Peyer's patch (tissue), 4 donors: Measurements from ENCODE around the gene CUL3.
"Not testable (repeated sequence)": the region's sequence is repeated elsewhere in the genome, so short reads cannot be mapped to it uniquely, and the experiment has no call there.

Experiments used
- CTCF ChIP-seq, 6 experiments: fragments of 450-650 bp in 4 of 6; fragments of 200-600 bp in 2 of 6; sonication (generic) in 1 of 6; IDR thresholded peaks; one replicate each; pipeline ENCODE4 v1.5.1; 2017 to 2019; ENCODE audit warnings: antibody characterized with exemption in 6 of 6, mild to moderate bottlenecking in 3 of 6, moderate library complexity in 1 of 6
- POLR2A ChIP-seq, 2 donors: fragments of 450-650 bp; IDR thresholded peaks; one replicate each; pipeline ENCODE4 v1.5.1; 2017; ENCODE audit warnings: antibody characterized with exemption in 2 of 2, mild to moderate bottlenecking in 2 of 2, moderate library complexity in 2 of 2

DNA sequence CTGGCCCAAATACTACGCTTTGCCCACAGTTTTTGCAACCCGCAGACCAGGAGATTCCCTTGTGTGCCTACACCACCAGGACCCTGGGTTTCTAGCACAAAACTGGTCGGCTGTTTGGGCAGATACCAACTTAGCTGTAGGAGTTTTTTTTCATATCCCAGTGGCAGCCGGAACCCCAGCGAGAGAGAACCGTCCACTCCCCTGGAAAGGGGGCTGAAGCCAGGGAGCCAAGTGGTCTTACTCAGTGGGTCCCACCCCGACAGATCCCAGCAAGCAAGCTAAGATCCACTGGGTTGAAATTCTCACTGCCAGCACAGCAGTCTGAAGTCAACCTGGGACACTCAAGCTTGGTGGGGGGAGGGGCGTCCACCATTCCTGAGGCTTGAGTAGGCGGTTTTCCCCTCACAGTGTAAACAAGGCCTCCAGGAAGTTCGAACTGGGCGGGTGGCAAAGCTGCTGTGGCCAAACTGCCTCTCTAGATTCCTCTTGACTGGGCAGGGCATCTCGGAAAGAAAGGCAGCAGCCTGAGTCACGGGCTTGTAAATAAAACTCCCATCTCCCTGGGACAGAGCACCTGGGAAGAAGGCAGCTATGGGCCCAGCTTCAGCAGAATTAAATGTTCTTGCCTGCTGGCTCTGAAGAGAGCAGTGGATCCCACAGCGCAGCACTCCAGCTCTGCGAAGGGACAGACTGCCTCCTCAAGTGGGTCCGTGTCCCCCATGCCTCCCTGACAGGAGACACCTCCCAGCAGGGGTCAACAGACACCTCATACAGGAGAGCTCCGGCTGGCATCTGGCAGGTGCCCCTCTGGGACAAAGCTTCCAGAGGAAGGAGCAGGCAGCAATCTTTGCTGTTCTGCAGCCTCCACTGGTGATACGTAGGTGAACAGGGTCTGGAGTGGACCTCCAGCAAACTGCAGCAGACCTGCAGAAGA is 99.8 kb downstream of the CUL3 start:
- TF ChIP-seq CTCF, POLR2A (IDR thresholded peaks at IDR 0.05): not testable (repeated sequence)
